H9 (cell line): ENCODE data around the gene EFCAB6. TPM values are rescaled to one million over a fixed set of nuclear protein-coding genes. Genes with fewer than 3 reads are reported as not detected.

Experiments
- DNase-seq: peaks from one replicate; pipeline ENCODE4 v3.0.0-alpha.2; 2017
- H2AFZ ChIP-seq: one replicate; pipeline ENCODE4 v1.6.1; 2013; ENCODE audit warnings: mild to moderate bottlenecking, low read length, control low read depth, moderate library complexity
- H2AK5ac ChIP-seq: 2 replicates; pipeline ENCODE4 v1.6.1; 2013; ENCODE audit warnings: low read length, control low read depth, mixed read lengths; ENCODE audit not compliant: insufficient read length
- H2BK120ac ChIP-seq: one replicate; pipeline ENCODE4 v1.6.1; 2013; ENCODE audit warnings: low read depth, mild to moderate bottlenecking, low read length, control low read depth, inconsistent platforms; ENCODE audit not compliant: poor library complexity, severe bottlenecking
- H2BK12ac ChIP-seq: 2 replicates; pipeline ENCODE4 v1.6.1; 2013; ENCODE audit warnings: low read length, control low read depth, mixed read lengths, low read depth; ENCODE audit not compliant: insufficient read length
- H2BK15ac ChIP-seq: 2 replicates; pipeline ENCODE4 v1.6.1; 2013; ENCODE audit warnings: low read depth, low read length, control low read depth
- H2BK20ac ChIP-seq: one replicate; pipeline ENCODE4 v1.6.1; 2013; ENCODE audit warnings: low read depth, mild to moderate bottlenecking, low read length, control low read depth, inconsistent platforms; ENCODE audit not compliant: poor library complexity, severe bottlenecking
- H2BK5ac ChIP-seq: 2 replicates; pipeline ENCODE4 v1.6.1; 2013; ENCODE audit warnings: low read length, control low read depth, mixed read lengths; ENCODE audit not compliant: insufficient read length
- H3K14ac ChIP-seq: 2 replicates; pipeline ENCODE4 v1.6.1; 2013; ENCODE audit warnings: low read length, control low read depth; ENCODE audit not compliant: insufficient read depth
- H3K18ac ChIP-seq: 2 replicates; pipeline ENCODE4 v1.6.1; 2013; ENCODE audit warnings: low read depth, mild to moderate bottlenecking, mixed read lengths, low read length, control low read depth; ENCODE audit not compliant: insufficient read length
- H3K23ac ChIP-seq: 2 replicates; pipeline ENCODE4 v1.6.1; 2013; ENCODE audit warnings: low read length, control low read depth, mixed read lengths, low read depth; ENCODE audit not compliant: insufficient read length
- H3K23me2 ChIP-seq: 2 replicates; pipeline ENCODE4 v1.6.1; 2013; ENCODE audit warnings: low read depth, mild to moderate bottlenecking, mixed read lengths, low read length, control low read depth; ENCODE audit not compliant: insufficient read length, poor library complexity, severe bottlenecking
- H3K27ac ChIP-seq: 2 replicates; pipeline ENCODE4 v1.5.1; 2013; ENCODE audit warnings: low read length, control low read depth, mixed read lengths, low read depth; ENCODE audit not compliant: insufficient read length
- H3K27me3 ChIP-seq: 2 replicates; pipeline ENCODE4 v1.6.1; 2013; ENCODE audit warnings: low read length, control low read depth, inconsistent platforms; ENCODE audit not compliant: insufficient read depth
- H3K4ac ChIP-seq: 2 replicates; pipeline ENCODE4 v1.6.1; 2013; ENCODE audit warnings: low read depth, mild to moderate bottlenecking, control low read depth, inconsistent platforms, low read length, moderate library complexity
- H3K4me1 ChIP-seq: 2 replicates; pipeline ENCODE4 v1.6.1; 2013; ENCODE audit warnings: low read length, control low read depth, inconsistent platforms; ENCODE audit not compliant: insufficient read depth
- H3K4me2 ChIP-seq: 2 replicates; pipeline ENCODE4 v1.6.1; 2013; ENCODE audit warnings: low read length, control low read depth, mixed read lengths; ENCODE audit not compliant: insufficient read length, insufficient read depth
- H3K56ac ChIP-seq: 2 replicates; pipeline ENCODE4 v1.6.1; 2013; ENCODE audit warnings: low read depth, mild to moderate bottlenecking, mixed read lengths, low read length, control low read depth; ENCODE audit not compliant: insufficient read length
- H3K79me1 ChIP-seq: 2 replicates; pipeline ENCODE4 v1.6.1; 2013; ENCODE audit warnings: low read depth, mild to moderate bottlenecking, moderate library complexity, low read length, control low read depth, inconsistent platforms; ENCODE audit not compliant: insufficient read depth, poor library complexity, severe bottlenecking
- H3K79me2 ChIP-seq: 2 replicates; pipeline ENCODE4 v1.6.1; 2013; ENCODE audit warnings: low read length, control low read depth, inconsistent platforms; ENCODE audit not compliant: insufficient read depth
- H3K9ac ChIP-seq: 2 replicates; pipeline ENCODE4 v1.6.1; 2013; ENCODE audit warnings: low read length, control low read depth, mixed read lengths; ENCODE audit not compliant: insufficient read length; ENCODE audit errors: extremely low read depth
- H3K9me3 ChIP-seq: one replicate; pipeline ENCODE4 v1.6.1; 2013; ENCODE audit warnings: low read depth, low read length, inconsistent platforms; ENCODE audit not compliant: control insufficient read depth
- H3T11ph ChIP-seq: one replicate; pipeline ENCODE4 v1.6.1; 2013; ENCODE audit warnings: mild to moderate bottlenecking, low read length, control low read depth, inconsistent platforms
- H4K20me1 ChIP-seq: one replicate; pipeline ENCODE4 v1.6.1; 2013; ENCODE audit not compliant: control insufficient read depth, insufficient read length, insufficient read depth
- H4K5ac ChIP-seq: 2 replicates; pipeline ENCODE4 v1.6.1; 2013; ENCODE audit warnings: low read depth, mild to moderate bottlenecking, mixed read lengths, low read length, control low read depth; ENCODE audit not compliant: insufficient read length
- H4K8ac ChIP-seq: replicated peaks from 2 replicates; pipeline ENCODE4 v1.6.1; 2013; ENCODE audit warnings: low read length, control low read depth, mixed read lengths, low read depth; ENCODE audit not compliant: insufficient read length
- H4K91ac ChIP-seq: 2 replicates; pipeline ENCODE4 v1.6.1; 2013; ENCODE audit warnings: low read depth, mild to moderate bottlenecking, moderate library complexity, mixed read lengths, low read length, control low read depth; ENCODE audit not compliant: insufficient read length
- H3K27ac Mint-ChIP-seq, 3 experiments: 2 replicates in 2 of 3; 3 replicates in 1 of 3; pipeline ENCODE4 v1.8.0; 2020 to 2021; ENCODE audit warnings: mixed read lengths in 3 of 3, mild to moderate bottlenecking in 1 of 3, moderate library complexity in 1 of 3
- H3K27me3 Mint-ChIP-seq: 2 replicates; pipeline ENCODE4 v1.8.0; 2021; ENCODE audit warnings: low read depth, mild to moderate bottlenecking, moderate library complexity, mixed read lengths
- H3K36me3 Mint-ChIP-seq, 3 experiments: 2 replicates in 2 of 3; 3 replicates in 1 of 3; pipeline ENCODE4 v1.8.0; 2020 to 2021; ENCODE audit warnings: low read depth in 3 of 3, mixed read lengths in 3 of 3; ENCODE audit not compliant: insufficient read depth in 1 of 3
- H3K4me1 Mint-ChIP-seq, 2 experiments: 2 replicates each; pipeline ENCODE4 v1.8.0; 2020; ENCODE audit warnings: mixed read lengths in 2 of 2
- H3K4me3 Mint-ChIP-seq, 2 experiments: 2 replicates in 1 of 2; 3 replicates in 1 of 2; pipeline ENCODE4 v1.8.0; 2020 to 2021; ENCODE audit warnings: mild to moderate bottlenecking in 2 of 2, mixed read lengths in 2 of 2, moderate library complexity in 1 of 2
- H3K9me3 Mint-ChIP-seq, 2 experiments: 2 replicates in 1 of 2; 3 replicates in 1 of 2; pipeline ENCODE4 v1.8.0; 2020; ENCODE audit warnings: mild to moderate bottlenecking in 2 of 2, mixed read lengths in 2 of 2, moderate library complexity in 1 of 2
- WGBS: extraction: QIAGEN DNeasy Blood & Tissue Kit; methylation state at CpG from one replicate; pipeline ENCODE4 v1.1.7; 2013; ENCODE audit warnings: missing lambda C conversion rate, low lambda C conversion rate, mixed read lengths; ENCODE audit not compliant: insufficient read length; ENCODE audit errors: extremely low coverage; 5-methylcytosine and 5-hydroxymethylcytosine counted together
- total RNA-seq: library from RNA; stranded (reverse); gene quantifications from 2 replicates; pipeline ENCODE4 v1.2.1, GENCODE V29; 2021
- TF ChIP-seq, protein P1 (sequence below): fragments of 200-600 bp; sonication (generic); conservative IDR thresholded peaks from 3 replicates; pipeline ENCODE4 v1.8.0; 2021; ENCODE audit warnings: antibody characterized with exemption, mild to moderate bottlenecking

EFCAB6 gene
- total RNA-seq, 1 experiment from 2014 or later: 0.31 TPM

GRCh38 chr22:43639228-43639948 lies 172.7 kb downstream of the EFCAB6 start:
- Histone ChIP-seq H3K18ac (no peak overlapping the region), H3K79me2 (no peaks in the 10 kb centered on the region), H4K91ac (no peak overlapping the region), H3K4me1 (no peaks in the 10 kb centered on the region; the same call in 1 of the 2 replicates), H3K9me3 (no peaks in the 10 kb centered on the region), H4K20me1 (no peaks in the 10 kb centered on the region), H3K27me3 (no peaks in the 10 kb centered on the region), H2BK20ac (no peak overlapping the region), H4K8ac (no peak overlapping the region), H2BK5ac (no peak overlapping the region), H2AK5ac (no peak overlapping the region), H3K56ac (no peak overlapping the region), H3K79me1 (no peaks in the 10 kb centered on the region), H3K14ac (no peak overlapping the region), H3T11ph (no peak overlapping the region), H3K23me2 (no peaks in the 10 kb centered on the region), H3K23ac (no peak overlapping the region), H4K5ac (no peak overlapping the region), H3K4ac (no peak overlapping the region), H3K9ac (no peak overlapping the region), H2BK120ac (no peak overlapping the region), H3K27ac (no peak overlapping the region), H2AFZ (no peak overlapping the region), H2BK12ac (no peak overlapping the region), H3K4me2 (no peak overlapping the region), H2BK15ac (no peak overlapping the region)
- Mint-ChIP-seq H3K27ac (no peak overlapping the region), H3K36me3 (peaks cover 7 to 11% (median 10%) of the 10 kb centered on the region in 3 experiments; a peak in 6 of 7 replicates), H3K9me3 (peaks cover 12 to 14% of the 10 kb centered on the region in 2 experiments), H3K27me3 (peaks cover 16% of the 10 kb centered on the region), H3K4me3 (no peak overlapping the region), H3K4me1 (no peaks in the 10 kb centered on the region)
- TF ChIP-seq, protein P1, sequence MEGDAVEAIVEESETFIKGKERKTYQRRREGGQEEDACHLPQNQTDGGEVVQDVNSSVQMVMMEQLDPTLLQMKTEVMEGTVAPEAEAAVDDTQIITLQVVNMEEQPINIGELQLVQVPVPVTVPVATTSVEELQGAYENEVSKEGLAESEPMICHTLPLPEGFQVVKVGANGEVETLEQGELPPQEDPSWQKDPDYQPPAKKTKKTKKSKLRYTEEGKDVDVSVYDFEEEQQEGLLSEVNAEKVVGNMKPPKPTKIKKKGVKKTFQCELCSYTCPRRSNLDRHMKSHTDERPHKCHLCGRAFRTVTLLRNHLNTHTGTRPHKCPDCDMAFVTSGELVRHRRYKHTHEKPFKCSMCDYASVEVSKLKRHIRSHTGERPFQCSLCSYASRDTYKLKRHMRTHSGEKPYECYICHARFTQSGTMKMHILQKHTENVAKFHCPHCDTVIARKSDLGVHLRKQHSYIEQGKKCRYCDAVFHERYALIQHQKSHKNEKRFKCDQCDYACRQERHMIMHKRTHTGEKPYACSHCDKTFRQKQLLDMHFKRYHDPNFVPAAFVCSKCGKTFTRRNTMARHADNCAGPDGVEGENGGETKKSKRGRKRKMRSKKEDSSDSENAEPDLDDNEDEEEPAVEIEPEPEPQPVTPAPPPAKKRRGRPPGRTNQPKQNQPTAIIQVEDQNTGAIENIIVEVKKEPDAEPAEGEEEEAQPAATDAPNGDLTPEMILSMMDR: no peak
- no CpG with 5 or more reads among the region's 3 CpGs for WGBS
- DNase-seq: no peak
